Stimulated activated CD4-positive, alpha-beta T cell treated with anti-CD3 and anti-CD28 coated beads, Interleukin-4, amount 100 ng/mL, for 24 hours (primary cell): ENCODE data around the gene PMEL.
"Not testable (repeated sequence)": the region's sequence is repeated elsewhere in the genome, so short reads cannot be mapped to it uniquely, and the experiment has no call there.

ENCODE experiments used
- DNase-seq: peaks from one replicate; pipeline ENCODE4 v3.0.0-alpha.2; 2020

The PMEL gene

DNA sequence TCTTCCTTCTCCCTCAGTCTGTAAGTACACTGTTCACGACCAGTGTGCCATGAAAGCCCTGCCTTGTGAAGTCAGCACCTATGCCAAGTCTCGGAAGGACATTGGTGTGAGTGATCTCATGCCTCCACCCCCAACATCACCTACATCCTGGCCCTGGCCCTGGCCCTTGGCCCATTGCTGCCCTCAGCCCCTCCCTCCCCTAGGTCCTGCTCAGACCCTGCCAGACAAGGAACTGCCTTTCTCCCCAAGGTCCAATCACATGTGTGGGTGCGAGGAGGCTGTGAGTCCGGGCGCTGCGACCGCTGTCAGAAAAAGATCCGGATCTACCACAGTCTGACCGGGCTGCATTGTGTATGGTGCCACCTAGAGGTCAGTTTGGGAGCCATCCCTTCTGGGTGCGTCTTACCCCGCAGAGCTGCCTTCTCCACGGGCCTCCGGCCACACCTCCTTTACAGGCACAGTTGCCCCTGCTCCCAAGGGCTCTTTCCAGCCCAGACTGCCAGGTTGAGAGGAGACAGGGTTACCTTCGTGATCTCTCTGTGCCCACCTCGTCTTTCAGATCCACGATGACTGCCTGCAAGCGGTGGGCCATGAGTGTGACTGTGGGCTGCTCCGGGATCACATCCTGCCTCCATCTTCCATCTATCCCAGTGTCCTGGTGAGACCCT is 25.6 kb downstream of the PMEL start:
- peak; percentile 88 for DNase-seq

DNA sequence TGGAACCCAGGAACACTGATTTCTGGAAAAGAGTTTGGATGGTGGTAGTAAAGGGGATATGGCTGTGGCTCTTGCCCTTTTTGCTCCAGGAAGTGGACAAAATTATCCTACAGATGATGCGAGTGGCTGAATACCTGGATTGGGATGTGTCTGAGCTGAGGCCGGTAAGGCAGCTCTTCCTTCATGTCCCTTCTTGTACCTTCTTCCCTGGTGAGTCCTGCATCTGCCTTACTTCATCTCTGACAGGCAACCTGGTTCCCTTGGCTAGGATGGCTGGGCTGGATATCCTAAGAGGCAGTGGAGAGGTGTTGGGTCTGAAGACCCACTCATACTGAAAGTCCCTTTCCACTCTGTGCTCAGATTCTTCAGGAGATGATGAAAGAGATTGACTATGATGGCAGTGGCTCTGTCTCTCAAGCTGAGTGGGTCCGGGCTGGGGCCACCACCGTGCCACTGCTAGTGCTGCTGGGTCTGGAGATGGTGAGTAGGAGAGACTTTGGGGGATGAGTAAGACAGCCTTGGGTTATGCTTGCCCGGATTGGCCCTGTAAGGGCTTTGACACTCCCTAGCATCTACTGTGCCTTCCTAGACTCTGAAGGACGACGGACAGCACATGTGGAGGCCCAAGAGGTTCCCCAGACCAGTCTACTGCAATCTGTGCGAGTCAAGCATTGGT is 26.9 kb downstream of the PMEL start:
- peak; percentile 27 for DNase-seq

DNA sequence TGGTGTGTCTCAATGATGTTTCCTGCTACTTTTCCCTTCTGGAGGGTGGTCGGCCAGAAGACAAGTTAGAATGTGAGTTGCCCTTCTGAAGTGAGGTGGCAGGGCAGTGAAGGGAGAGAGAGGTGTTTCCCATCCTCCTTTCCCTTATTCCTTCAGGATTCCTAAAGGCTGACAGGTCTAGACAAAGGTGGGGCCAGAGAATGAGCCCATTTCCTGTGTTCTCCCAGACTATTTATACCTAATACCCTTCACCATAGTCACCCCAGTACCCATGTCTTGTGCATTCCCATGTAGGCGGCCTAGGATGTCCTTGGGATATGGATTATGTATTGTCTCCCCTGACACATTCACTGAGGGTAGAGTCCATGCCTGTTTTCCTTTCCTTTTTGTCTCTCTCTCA is 27.9 kb downstream of the PMEL start:
- no peak for DNase-seq

DNA sequence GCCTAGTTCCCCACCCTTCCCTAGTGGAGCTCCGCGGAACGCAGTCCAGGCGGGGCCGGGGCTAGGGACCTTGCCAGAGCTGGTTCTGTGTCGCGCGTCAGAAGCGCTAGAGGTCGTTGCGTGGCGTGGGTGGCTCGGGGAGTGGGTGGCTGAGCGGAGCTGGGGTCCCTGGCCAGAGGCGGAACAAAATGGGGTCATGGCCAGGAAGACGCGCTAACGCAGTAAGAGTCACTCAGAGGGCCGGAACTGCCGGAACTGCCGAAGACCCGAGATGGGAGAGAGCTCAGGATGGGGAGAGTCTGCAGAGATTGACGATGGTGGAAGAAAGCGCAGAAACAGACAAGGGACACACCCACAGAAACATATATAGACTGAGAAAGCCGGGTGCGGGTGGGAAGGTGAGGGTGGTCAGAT is 30.1 kb downstream of the PMEL start:
- peak; percentile 50 for DNase-seq

DNA sequence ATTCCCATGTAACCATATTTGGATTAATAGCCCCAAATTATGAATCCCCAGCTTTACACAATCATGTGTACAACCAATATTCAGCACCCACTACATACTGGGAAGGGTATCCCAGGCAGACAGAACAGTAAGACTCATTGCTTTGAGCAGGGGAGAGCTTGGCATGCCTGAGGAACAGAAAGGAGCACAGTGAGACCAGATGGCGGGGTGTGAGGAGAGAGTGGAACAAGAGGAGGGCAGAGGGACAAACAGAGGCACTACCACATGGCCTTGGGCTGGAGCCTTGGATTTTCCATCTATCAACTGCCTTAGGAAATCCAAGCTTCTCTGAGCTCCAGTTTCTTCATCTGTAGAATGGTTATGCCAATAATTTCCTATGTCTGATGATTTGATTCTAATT is 31.1 kb downstream of the PMEL start:
- no peak for DNase-seq

DNA sequence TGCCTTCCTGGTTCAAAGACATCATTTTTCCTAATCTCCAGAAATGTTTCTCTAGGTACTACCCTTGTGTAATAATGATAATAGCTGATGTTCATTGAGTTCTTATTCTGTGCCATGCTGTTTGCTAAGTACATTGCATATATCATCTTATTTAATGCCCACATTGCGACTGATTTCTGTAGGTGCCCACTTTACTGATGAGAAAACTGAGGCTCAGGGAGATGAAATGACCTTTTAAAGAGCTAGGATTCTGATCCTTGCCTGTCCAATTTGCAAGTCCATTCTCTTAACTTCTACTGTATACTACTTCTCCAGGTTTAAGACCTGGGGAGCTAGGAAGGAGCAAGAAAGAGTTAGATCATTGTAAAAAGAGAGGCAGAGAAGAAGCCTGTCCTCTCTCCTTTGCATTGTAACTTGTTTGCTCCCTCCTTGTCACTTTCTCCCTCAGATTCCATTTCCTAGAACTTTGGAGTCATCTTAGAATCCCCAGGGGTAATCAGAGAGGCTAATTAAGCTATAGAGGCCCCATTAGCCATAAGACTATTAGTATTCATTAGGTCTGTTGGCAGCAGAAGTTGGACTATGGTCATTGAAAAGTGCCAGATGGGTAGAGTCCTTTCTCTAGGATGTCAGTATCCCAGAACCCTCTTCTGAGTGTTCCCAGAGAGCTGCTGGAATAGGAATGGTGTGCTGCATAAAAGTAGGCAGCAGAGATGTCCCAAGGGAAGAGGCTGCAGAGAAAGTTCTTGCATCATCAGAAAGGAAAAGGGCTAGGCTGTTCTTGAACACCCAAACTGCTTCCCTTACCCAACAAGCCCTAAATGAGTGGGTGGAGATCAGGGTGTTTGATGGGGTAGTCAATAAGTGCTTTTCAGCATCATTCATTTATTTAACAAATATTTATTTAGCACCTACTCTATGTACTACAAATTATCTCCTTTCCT is 31.8 kb downstream of the PMEL start:
- DNase-seq, result no peak

DNA sequence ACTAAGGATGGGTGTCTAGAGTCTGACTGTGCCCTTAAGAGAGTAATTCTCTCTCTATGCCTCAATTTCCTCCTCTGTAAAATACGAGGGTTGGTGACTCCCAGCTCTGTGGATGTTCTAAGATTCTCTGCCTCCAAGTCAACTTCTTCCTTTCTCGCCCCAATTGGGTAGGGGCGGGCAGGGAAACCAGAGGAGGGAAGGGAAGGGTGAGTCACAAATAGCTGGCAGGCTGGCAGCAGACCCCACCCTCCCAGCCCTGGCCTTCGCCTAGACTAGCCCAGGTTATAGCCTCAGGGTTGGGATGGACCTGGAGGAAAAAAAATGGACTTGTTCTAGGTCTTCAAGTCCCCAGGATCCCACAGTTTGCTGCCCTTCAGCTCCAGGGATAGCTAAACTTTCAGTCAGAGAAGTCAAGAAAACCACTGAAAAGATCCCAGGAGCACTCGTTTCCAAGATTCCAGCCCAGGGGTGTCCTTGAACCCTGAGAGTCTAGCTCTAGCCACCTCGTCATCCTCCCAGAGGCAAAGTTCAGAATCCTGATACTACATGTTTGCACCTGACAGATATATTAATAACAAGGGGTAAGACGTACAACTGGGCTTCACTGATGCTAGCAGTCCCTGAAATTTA is 32.6 kb downstream of the PMEL start:
- no peak for DNase-seq

DNA sequence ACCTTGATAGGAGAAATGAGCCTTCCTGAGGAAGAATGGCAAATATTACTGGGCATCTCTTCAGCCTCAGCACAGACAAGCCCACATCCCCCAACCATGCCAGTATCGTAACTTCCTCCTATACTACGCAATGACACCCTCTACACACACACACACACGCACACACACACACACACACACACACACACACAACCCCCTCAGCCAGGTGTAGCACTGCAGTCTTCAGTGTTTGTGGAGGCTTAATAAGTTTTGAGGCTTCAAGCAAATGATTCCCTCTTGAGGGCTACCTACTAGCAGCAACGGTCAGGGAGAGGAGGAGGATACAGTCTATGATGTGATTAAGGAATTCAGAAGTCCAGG is 33.3 kb downstream of the PMEL start:
- DNase-seq, result peak; percentile 53

DNA sequence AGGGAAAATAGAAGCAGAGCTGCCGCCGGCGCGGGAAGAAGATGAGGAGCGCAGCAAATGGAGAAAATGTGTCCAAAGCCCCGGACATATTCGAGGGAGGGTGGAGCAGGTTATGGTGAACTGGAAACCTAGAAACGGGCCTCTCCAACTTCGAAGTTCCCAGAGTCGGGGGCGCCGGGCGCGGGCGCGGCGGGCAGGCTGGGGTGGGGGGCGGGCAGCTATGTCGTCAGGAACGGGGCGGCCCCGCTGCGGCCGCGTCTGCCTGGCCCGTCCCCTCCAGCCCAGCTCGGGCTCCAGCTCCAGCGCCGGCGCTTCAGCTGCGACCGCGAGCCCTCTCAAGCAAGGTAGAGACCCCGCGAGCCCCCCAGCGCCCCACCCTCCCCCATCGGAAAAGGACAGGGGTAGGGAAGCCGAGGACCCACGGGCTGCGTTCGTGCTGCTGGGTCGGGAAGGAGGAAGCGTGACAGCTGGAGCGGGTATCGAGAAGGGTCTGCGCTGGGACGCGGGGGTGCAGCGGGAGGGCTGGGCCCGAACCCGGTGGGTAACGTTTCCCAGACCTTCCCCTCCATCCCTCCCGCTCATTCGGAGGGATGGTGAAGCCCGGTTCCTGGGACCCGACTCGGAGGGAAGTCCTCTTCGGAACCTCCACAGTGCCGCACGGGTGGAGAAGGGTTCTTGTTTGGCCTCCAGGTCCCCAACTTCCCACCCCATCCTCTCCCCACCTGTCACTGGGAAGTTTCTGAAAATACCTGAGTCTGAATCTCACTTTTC is 33.9 kb downstream of the PMEL start:
- DNase-seq, result peak; percentile 30

DNA sequence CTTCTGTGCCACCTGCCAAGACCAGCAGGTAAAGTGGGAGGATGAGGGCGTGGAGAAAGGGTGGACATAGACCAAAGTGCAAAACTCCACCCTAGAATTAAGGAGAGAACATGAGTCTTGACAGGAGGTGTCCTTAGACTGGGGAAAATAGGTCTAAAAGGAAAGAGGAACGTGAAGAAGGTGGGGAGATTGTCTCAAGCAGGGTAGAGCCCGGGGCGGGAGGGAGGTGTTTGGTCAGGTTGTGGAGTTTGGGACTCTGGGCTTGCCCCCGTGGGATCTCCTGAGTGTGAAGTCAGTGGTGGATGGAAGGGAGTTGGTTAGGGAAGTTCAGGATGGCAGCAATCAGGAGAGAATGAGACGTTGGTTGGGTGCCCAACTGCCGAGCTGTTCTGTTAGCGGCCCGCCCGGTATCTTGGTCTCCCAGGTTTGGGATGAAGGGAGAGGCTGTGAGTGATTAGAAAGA is 34.5 kb downstream of the PMEL start:
- no peak for DNase-seq

DNA sequence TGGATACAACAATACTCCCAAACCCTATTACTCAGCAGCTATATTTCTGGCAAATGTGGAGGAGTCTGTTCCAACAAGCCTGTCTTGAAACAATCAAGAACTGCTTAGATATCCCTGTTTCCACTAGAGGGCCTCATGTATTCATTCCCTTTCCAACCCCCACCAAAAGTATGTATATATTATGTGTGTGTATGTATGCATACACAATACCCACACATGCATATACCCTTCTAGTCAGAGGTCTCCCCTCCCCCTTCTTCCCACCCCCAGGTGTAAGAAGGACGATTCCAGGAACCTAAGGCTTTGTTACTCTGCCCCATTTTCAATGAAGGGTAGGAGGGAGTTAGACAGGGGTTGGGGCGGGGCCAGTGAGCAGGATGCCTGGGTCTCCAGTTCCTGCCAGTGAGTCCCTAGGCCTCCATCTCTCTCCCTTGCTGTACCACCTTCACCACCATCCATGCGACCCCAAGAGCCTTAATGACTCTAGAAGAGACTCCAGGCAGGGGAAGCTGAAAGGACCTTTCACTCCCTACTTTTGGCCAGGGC is 35.0 kb downstream of the PMEL start, which contains the start of gene DGKA:
DGKA (plus strand) TSS at position 392 of the 546 bp plus-strand sequence. CDS start 5,342 bp downstream, outside the sequence.
- peak; percentile 82 for DNase-seq

DNA sequence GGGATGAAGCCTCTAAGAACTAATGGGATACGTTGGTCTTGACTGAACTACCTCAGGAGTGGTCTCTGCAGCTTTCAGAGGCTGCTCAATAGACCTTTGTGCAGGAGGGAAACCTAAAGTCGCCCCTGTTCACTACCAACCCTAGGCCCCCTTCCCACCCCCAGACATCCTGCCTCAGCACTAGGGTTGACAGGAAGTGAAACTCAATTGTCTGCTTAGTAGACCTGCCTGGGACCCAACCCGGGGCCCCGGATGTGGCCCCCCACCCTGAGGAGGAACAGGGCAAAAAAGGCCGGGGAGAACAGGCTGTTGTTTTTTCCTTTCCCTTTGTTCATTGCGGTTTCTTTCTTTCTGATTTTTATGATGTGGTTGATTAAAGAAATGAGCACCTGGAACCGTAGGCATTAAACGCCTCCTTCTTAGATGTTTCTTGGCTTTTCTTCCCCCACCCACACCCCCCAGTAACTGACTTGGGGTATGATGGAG is 36.5 kb downstream of the PMEL start:
- DNase-seq, result peak; percentile 84

DNA sequence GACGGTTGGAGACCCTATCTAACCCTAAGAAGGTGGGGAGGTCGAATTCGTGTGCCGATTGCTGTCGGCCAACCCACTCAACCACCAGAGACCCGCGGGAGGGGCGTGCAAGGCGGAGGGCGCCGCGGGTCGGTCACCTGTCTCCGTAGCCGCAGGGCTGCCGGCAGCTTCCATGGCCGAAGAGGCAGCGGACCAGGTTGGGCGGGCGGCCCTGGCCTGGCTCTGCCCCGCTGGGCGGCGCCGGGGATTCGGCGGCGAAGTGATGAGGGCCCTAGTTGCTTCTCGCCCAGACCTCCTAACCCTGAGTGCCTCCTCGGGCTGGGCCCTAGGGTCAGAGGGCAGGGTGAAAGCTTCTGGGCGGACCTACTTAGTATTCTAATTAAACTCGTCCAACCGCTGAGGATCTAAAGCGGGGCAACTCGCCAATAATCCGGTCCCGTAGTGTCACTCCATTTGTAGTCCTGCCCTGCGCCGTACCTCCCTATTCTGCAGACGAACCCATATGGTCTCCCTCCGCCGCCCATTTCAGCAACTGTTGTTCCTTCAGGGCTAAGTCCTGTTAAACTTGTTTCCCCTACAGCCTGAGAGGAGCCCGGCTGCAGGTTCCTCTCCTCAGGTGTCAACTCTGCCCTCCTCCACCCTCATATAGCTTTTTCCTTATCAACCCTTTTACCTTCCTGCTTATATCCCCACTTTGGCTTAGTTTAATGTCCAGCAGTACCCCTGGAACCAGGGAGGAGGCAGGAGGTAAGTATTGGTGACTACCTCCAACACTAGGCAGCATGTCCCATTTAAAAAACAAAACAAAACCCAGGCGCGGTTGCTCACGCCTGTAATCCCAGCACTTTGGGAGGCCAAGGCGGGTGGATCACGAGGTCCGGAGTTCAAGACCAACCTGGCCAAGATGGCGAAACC is 38.0 kb downstream of the PMEL start, which contains the start of gene PYM1:
PYM1 (minus strand) TSS at position 307 of the 915 bp plus-strand sequence; CDS start at position 174, 133 bp downstream.
- peak; percentile 73 for DNase-seq

DNA sequence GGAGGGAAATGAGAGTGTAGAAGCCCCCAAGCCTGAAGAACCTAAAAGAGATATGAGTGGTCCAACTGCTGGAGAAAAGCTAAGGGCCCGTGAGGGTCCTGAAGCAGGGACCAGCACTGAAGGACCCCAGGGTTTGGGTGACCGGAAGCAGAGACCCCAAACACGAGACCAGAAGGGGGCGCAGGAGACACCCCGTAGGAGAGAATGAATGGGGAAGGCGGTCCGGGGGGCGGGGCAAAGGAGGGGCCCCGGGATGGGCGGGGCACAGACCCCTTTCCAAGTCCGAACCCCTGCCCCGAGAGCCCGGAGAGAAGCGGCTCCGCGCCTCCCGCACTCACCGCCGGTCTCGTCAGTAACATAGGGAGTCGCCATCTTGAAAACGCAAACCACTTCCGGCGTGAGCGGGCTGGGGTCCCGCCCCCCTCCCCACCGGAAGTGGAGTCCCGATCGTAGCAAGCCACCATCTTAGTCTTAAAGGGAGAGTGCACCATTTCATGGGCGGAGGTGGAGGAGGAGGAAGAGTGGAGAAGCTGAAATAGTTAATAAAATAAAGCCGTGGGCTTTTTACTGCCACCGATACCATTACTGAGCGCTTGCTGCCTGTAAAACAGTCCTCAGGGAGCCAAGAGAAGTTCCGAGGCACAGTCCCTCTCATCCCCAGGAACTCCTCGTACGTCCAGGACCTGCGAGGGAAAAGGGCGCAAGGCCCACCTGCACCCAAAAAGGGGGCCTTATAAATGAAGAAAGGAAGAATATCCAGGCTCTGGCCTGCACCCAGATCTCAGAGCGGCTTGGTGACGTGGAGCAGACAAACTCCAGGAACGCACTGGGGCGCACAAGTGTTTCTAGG is 38.9 kb downstream of the PMEL start:
- DNase-seq, result peak; percentile 91

DNA sequence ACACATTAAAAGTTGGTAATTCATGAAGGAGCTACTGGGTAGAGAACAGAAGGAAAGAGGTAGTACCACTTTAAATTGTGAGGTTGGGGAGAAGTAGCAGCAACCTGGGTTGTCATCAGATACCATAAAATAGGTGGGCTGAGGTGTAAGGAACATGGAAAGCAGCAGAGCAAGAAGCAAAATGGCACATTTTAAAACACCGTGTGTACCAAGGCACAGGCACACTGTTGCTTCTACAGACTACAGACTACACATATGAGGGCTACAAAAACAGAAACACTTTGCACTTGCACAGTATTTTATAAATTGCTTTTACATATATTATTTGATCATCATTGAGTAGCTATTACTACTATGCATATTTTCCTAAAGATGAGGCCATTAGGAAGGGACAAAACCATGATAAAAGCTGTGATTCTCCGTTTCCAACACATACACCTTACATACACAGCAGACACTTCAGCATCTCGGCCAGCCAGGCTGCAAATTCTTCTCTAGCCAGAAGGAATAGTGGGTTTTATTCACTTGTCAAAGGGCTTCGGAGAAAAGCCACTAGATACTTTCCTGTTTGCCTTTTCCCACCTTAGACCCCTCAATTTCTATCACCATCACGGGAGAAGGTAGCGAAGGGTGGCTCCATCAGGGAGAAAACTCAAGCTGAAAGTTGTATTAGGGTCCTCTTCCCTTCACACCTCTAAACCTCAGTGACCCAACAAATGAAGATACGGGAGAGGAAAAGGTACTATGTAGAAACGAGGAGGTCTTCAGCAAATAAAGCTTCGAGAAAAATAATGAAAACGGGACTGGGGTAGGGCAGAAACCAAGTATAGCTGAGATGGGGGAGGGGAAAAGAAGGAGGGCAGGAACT is 39.7 kb downstream of the PMEL start:
- no peak for DNase-seq

DNA sequence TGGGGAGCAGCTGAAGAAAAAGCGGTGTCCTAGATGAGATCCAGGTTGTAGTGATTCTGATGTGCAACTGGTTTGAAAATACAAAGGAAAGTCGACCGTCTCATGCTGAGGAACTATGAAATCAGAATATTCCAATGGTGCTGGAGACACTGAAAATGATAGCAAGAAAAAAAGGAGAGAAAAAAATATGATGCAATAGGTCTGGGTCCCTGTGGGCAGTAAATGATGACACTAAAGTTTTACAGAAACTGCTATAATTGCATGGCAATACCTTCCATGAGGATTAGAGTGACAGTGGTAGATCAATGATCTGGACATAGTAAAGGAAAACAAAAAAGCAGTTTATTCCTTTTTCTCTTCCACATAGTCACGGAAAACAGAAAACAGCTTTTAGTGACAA is 40.5 kb downstream of the PMEL start:
- DNase-seq, result no peak

DNA sequence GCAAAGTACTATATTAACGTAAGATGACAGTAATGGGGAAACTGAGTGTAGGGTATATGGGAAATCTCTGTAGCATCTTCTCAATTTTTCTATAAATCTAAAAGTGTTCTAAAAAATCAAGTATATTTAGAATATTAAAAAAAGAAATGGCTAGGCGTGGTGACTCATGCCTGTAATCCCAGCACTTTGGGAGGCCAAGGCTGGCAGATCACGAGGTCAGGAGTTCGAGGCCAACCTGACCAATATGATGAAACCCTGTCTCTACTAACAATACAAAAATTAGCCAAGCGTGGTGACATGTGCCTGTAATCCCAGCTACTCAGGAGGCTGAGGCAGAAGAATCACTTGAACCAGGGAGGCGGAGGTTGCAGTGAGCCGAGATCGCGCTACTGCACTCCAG is 42.2 kb downstream of the PMEL start:
- not testable (repeated sequence) for DNase-seq

DNA sequence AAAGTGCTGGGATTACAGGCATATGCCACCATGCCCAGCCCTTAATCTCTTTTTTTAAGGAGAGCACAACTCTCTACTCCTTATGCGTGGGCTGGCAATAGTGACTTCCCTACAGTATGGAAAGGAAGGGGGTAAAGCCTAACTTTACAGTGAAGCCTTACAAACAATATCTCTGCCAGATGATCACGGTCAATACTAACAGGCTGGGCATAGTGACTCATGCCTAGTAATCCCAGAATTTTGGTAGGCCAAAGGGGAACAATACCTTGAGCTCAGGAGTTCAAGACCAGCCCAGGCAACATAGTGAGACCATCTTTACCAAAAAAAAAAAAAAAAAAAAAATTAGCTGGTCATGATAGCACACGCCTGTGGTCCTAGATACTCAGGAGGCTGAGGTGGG is 43.7 kb downstream of the PMEL start:
- no peak for DNase-seq
